Measurements from ENCODE around the gene ZMAT5.

ZMAT5 gene

DNA sequence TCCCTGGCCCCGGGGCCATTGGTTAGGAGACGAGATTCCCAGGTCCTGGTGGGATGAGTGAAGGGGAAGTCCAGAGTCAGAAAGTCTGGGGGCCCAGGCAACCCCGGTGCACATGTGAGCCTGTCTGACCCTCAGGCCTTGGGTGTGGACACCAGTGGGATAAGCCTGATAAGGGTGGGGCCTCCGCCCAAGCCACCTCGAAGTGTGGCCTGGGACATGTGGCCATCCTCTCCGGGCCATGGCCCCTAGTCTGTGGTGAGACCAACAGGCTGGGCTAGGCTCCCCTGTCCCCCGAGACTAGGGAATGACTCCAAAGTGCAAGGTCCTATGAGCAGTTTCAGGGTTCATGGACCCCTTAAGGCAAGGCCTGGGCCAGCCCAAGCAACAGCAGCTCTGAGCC lies 40.7 kb downstream of the ZMAT5 start:
- DNase-seq (ENCODE audit: low read depth) = no peak
- no peak overlapping the region for H3K4me3 ChIP-seq (ENCODE audit: low read depth, low read length)
- TF ChIP-seq, protein P1, sequence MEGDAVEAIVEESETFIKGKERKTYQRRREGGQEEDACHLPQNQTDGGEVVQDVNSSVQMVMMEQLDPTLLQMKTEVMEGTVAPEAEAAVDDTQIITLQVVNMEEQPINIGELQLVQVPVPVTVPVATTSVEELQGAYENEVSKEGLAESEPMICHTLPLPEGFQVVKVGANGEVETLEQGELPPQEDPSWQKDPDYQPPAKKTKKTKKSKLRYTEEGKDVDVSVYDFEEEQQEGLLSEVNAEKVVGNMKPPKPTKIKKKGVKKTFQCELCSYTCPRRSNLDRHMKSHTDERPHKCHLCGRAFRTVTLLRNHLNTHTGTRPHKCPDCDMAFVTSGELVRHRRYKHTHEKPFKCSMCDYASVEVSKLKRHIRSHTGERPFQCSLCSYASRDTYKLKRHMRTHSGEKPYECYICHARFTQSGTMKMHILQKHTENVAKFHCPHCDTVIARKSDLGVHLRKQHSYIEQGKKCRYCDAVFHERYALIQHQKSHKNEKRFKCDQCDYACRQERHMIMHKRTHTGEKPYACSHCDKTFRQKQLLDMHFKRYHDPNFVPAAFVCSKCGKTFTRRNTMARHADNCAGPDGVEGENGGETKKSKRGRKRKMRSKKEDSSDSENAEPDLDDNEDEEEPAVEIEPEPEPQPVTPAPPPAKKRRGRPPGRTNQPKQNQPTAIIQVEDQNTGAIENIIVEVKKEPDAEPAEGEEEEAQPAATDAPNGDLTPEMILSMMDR (IDR thresholded peaks at IDR 0.05; ENCODE audit: insufficient read depth, low read depth, low read length, missing control alignments) = no peak

DNA sequence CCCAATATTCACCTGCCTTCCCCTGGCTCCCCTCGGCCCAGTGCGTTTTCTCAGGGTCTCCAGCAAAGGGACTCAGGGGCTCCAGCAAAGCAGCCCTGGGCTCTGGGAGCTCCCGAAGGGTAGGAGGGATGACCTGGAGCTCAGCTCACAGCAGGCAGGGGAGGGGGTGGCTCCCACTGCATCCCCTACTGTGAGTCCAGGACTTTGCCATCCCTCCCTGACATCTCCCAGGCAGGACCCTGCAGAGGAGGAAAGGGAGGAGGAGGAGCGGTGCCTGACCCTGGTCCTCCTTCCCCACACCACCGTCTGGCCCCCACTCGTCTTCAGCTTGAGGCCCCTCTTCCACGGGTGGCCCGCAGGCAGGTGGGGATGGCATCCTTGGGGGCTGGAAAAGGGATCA lies 42.0 kb downstream of the ZMAT5 start:
- no peak for DNase-seq (ENCODE audit: low read depth)
- TF ChIP-seq, protein P1 (IDR thresholded peaks at IDR 0.05; ENCODE audit: insufficient read depth, low read depth, low read length, missing control alignments) = no peak
- H3K4me3 ChIP-seq (ENCODE audit: low read depth, low read length) = no peak overlapping the region

DNA sequence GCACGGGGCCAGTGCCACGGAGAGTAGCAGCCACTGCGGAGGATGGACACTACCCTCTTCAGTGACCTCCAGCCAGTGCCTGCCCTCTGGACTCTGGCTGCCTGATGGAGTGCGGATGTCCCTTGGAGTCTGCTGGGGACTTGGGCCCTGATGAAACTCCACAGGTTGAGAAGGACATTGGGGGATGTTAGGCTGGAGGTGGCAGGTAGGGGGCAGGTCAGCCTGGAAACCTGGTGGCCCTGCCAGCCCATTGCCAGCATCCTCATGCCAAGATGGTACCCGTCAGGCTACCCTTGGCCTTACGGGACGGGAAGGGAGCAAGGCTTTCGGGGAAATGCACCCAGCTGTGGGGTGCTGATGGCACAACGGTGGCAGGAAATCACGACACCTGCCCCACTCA lies 43.0 kb downstream of the ZMAT5 start:
- H3K4me3 ChIP-seq (ENCODE audit: low read depth, low read length) = no peak overlapping the region
- DNase-seq (ENCODE audit: low read depth) = no peak
- TF ChIP-seq, protein P1 (IDR thresholded peaks at IDR 0.05; ENCODE audit: insufficient read depth, low read depth, low read length, missing control alignments) = no peak

DNA sequence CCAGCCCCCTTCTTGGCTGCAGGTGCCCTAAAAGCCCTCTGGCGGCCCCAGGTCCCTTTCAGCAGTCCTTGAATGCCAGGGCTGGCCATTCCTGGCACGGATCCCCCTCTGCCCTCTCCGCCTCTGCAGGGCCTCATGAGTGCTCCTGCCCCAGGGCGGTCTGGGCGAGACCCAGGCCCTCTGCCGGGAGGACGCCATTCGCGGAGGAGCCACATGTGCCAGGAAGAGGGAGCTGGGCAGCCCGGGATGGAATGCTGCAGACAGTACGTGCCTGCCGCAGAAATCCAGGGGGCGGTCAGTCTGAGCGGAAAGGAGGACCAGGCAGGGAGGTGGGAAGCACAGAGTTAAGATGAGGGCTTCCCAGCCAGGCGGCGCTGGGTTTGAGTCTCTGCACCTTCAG lies 44.2 kb downstream of the ZMAT5 start:
- no peak overlapping the region for H3K4me3 ChIP-seq (ENCODE audit: low read depth, low read length)
- TF ChIP-seq, protein P1 (IDR thresholded peaks at IDR 0.05; ENCODE audit: insufficient read depth, low read depth, low read length, missing control alignments) = no peak
- no peak for DNase-seq (ENCODE audit: low read depth)

DNA sequence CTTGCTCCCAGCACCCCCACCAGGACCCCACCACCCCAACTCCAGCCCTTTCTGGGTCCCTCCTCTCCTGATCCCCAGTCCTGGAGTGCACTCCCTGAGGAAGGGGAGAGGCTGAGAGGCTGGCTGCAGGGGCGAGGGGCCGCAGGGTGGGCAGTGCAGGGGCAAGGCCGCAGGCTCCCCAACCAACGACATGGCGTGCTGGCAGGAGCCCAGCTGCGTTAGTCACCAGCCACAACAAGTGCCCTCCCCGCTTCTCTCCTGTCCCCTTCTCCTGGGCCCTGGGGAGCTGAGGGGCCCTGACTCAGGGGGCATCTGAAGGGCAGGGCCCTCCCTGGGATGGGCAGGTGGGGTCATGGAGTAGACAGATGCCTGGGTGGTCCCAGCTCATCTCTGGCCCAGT lies 44.7 kb downstream of the ZMAT5 start:
- H3K4me3 ChIP-seq (ENCODE audit: low read depth, low read length) = no peak overlapping the region
- no peak for DNase-seq (ENCODE audit: low read depth)
- TF ChIP-seq, protein P1 (IDR thresholded peaks at IDR 0.05; ENCODE audit: insufficient read depth, low read depth, low read length, missing control alignments) = no peak

DNA sequence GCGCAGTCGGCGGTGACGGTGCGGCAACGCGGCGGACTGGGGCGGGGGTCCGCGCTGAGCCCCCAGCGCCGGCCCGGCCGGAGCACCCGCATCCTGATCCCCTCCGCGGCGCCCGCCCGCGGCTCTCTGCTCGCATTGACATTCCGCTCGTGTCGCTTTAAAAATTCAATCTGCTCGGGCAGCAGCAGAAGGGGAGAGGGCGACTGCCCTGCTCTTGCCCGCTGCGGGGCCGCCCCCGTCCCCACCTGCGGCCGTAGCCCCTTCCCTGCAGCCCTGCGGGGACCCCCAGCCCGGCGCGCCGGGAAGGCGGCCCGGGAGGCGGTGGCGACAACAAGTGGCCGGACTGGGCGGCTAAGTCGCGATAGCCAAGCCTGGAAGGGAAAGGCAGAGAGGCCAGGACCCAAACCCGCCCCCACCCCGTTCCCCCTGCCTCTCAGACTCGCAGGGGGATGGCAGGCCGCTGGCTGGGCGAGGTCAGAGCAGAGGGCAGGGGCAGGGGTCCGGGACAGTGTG lies 45.9 kb downstream of the ZMAT5 start:
- DNase-seq (ENCODE audit: low read depth) = no peak
- TF ChIP-seq, protein P1 (IDR thresholded peaks at IDR 0.05; ENCODE audit: insufficient read depth, low read depth, low read length, missing control alignments) = no peak
- H3K4me3 ChIP-seq (ENCODE audit: low read depth, low read length) = no peak overlapping the region

DNA sequence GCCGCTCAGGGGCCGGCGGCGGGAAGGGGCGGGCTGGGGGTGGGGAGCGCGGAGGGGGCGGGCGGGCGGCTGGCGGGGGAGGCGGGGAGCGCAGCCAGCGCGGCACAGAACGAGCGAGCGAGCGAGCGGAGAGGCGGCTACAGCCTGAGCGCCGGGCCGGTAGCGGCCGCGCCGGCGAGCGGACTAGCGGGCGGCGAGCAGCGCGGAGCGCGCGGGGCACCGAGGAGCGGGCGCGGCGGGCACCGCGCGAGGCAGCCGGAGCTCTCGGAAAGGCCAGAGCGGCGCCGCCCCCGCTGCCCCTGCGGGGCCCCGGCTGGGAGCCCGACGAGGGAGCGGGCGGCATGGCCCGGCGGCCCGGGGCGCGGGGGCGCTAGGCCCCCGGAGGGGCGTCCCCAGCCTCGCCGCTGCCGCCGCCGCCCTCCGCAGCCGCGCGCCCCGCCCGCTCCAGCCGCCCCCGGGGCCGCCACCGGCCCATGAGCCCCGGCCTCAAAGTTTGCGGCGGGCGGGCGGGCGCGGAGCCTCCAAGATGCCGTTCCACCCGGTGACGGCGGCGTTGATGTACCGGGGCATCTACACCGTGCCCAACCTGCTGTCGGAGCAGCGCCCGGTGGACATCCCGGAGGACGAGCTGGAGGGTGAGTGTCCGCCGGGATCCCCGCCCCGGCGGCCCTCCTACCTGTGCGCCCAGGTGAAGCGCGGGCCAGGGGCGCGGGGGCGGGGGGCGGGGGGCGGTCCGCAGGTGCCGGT lies 46.7 kb downstream of the ZMAT5 start, which contains the start of gene CABP7:
TSS of gene CABP7 (plus strand) at position 105 of the 747 bp plus-strand sequence. CDS start at position 527, 422 bp downstream.
- no peak for DNase-seq (ENCODE audit: low read depth)
- H3K4me3 ChIP-seq (ENCODE audit: low read depth, low read length) = no peak within 1 kb of the TSS
- TF ChIP-seq, protein P1 (IDR thresholded peaks at IDR 0.05; ENCODE audit: insufficient read depth, low read depth, low read length, missing control alignments) = no peak
